A549 (cell line): Measurements from ENCODE around the gene DUOX1. TPM values are rescaled to one million over a fixed set of nuclear protein-coding genes. Genes with fewer than 3 reads are reported as not detected.

Experiments
- ATAC-seq, 2 experiments: fragments of 200-7000 bp in 1 of 2; fragments of >200 bp in 1 of 2; cut with Nextera tagmentation in 1 of 2; cut with Tn5 transposase in 1 of 2; 3 replicates each; pipeline versions ENCODE4 v1.8.0 to v1.9.1; 2018 to 2020; ENCODE audit warnings: mild to moderate bottlenecking in 1 of 2, moderate library complexity in 1 of 2
- CTCF ChIA-PET: fragments of 300-600 bp; sonication (Branson Sonifier 250); formaldehyde crosslinking; extraction: SDS; loops from one replicate; lab custom pipeline; 2021; ENCODE audit warnings: antibody characterized with exemption, inconsistent platforms; lab: Yijun Ruan, JAX
- POLR2A ChIA-PET: fragments of 350-600 bp; formaldehyde crosslinking; extraction: SDS; loops from one replicate; lab custom pipeline; 2021; ENCODE audit warnings: antibody characterized with exemption, inconsistent platforms; lab: Yijun Ruan, JAX
- DNase-seq, 2 experiments: peaks; one replicate each; pipeline versions ENCODE4 v3.0.0 to v3.0.0-alpha.2; 2011 to 2016; ENCODE audit warnings: low read depth in 1 of 2, low spot score in 1 of 2
- FAIRE-seq: peaks from 2 replicates; lab custom pipeline; 2011; peaks lifted over from hg19 to GRCh38; lab: Jason Lieb, UNC
- H3K27ac ChIP-seq, 2 experiments: fragments of >200 bp; sonication (Bioruptor Twin); formaldehyde crosslinking; 3 replicates each; pipeline ENCODE4 v1.5.1; 2016 to 2017
- H3K4me1 ChIP-seq: fragments of >200 bp; sonication (Bioruptor Twin); formaldehyde crosslinking; 3 replicates; pipeline ENCODE4 v1.6.1; 2016
- H3K4me2 ChIP-seq: fragments of >200 bp; sonication (Bioruptor Twin); formaldehyde crosslinking; 3 replicates; pipeline ENCODE4 v1.6.1; 2016
- H3K4me3 ChIP-seq: fragments of >200 bp; sonication (Bioruptor Twin); formaldehyde crosslinking; 3 replicates; pipeline ENCODE4 v1.5.1; 2016
- H3K9me3 ChIP-seq: fragments of >200 bp; sonication (Bioruptor Twin); formaldehyde crosslinking; 3 replicates; pipeline ENCODE4 v1.6.1; 2016
- BHLHE40 ChIP-seq: IDR thresholded peaks from 2 replicates; pipeline ENCODE4 v1.6.1; 2012; ENCODE audit warnings: low read depth, low read length, inconsistent platforms
- CBX2 ChIP-seq: fragments of 200-600 bp; sonication (generic); IDR thresholded peaks from 2 replicates; pipeline ENCODE4 v1.6.1; 2016; ENCODE audit warnings: low read depth, mild to moderate bottlenecking, borderline replicate concordance
- EHF ChIP-seq: fragments of 250-450 bp; sonication (Bioruptor Pico); IDR thresholded peaks from 2 replicates; pipeline ENCODE4 v1.5.0; 2020; ENCODE audit warnings: mild to moderate bottlenecking
- ELK1 ChIP-seq: fragments of 150-350 bp; IDR thresholded peaks from 2 replicates; pipeline ENCODE4 v1.6.1; 2014; ENCODE audit warnings: low read depth, mild to moderate bottlenecking, low read length
- FOSB ChIP-seq: fragments of 250-450 bp; sonication (Bioruptor Pico); IDR thresholded peaks from 2 replicates; pipeline ENCODE4 v1.5.0; 2020; ENCODE audit warnings: mild to moderate bottlenecking, moderate library complexity
- FOXS1 ChIP-seq: fragments of 250-450 bp; sonication (Bioruptor Pico); IDR thresholded peaks from 2 replicates; pipeline ENCODE4 v1.5.0; 2020; ENCODE audit warnings: mild to moderate bottlenecking, moderate library complexity
- GATA3 ChIP-seq: IDR thresholded peaks from 2 replicates; pipeline ENCODE4 v1.6.1; 2012; ENCODE audit warnings: borderline replicate concordance
- HDAC2 ChIP-seq: fragments of 200-600 bp; sonication (generic); IDR thresholded peaks from 2 replicates; pipeline ENCODE4 v1.6.1; 2016
- HOXA7 ChIP-seq: fragments of 250-450 bp; sonication (Bioruptor Pico); IDR thresholded peaks from 2 replicates; pipeline ENCODE4 v1.5.0; 2020; ENCODE audit warnings: mild to moderate bottlenecking, moderate library complexity
- JUN ChIP-seq, 2 experiments: fragments of >200 bp; sonication (Bioruptor Twin); formaldehyde crosslinking; IDR thresholded peaks; 2 replicates in 1 of 2; 3 replicates in 1 of 2; pipeline ENCODE4 v1.6.1; 2016 to 2017
- JUNB ChIP-seq: fragments of >200 bp; sonication (Bioruptor Twin); formaldehyde crosslinking; IDR thresholded peaks from 2 replicates; pipeline ENCODE4 v1.6.1; 2016
- KDM1A ChIP-seq: fragments of 200-600 bp; sonication (generic); IDR thresholded peaks from 2 replicates; pipeline ENCODE4 v1.6.1; 2016; ENCODE audit warnings: low read depth, mild to moderate bottlenecking
- KDM5A ChIP-seq: fragments of 200-600 bp; sonication (generic); IDR thresholded peaks from 2 replicates; pipeline ENCODE4 v1.6.1; 2016; ENCODE audit warnings: antibody characterized with exemption, mild to moderate bottlenecking
- MAFK ChIP-seq: fragments of 450-650 bp; IDR thresholded peaks from 2 replicates; pipeline ENCODE4 v1.6.1; 2014; ENCODE audit not compliant: partially characterized antibody
- NFE2L2 ChIP-seq: fragments of 150-350 bp; conservative IDR thresholded peaks from 2 replicates; pipeline ENCODE4 v1.6.1; 2014; ENCODE audit warnings: low read length
- NPAS2 ChIP-seq: fragments of 250-450 bp; sonication (Bioruptor Pico); IDR thresholded peaks from 2 replicates; pipeline ENCODE4 v1.8.0; 2022; ENCODE audit warnings: mild to moderate bottlenecking, moderate library complexity, borderline replicate concordance
- PBX3 ChIP-seq: IDR thresholded peaks from 2 replicates; pipeline ENCODE4 v1.6.1; 2012
- RAD21 ChIP-seq, 2 experiments: fragments of >200 bp in 1 of 2; sonication (Bioruptor Twin) in 1 of 2; formaldehyde crosslinking in 1 of 2; IDR thresholded peaks in 1 of 2; conservative IDR thresholded peaks in 1 of 2; 2 replicates in 1 of 2; 3 replicates in 1 of 2; pipeline ENCODE4 v1.6.1; 2012 to 2018; ENCODE audit warnings: inconsistent platforms in 1 of 2
- RFX5 ChIP-seq: fragments of 450-650 bp; IDR thresholded peaks from 2 replicates; pipeline ENCODE4 v1.7.1; 2014; ENCODE audit warnings: antibody characterized with exemption, mild to moderate bottlenecking, moderate library complexity
- RNF2 ChIP-seq: fragments of 200-600 bp; sonication (generic); IDR thresholded peaks from 2 replicates; pipeline ENCODE4 v1.6.1; 2016; ENCODE audit warnings: low read depth, mild to moderate bottlenecking, antibody characterized with exemption, moderate library complexity, borderline replicate concordance
- TFCP2L1 ChIP-seq: fragments of 250-450 bp; sonication (Bioruptor Pico); IDR thresholded peaks from 2 replicates; pipeline ENCODE4 v1.5.0; 2021; ENCODE audit warnings: mild to moderate bottlenecking
- ZFP36 ChIP-seq: fragments of 450-650 bp; IDR thresholded peaks from 2 replicates; pipeline ENCODE4 v1.6.1; 2014; ENCODE audit warnings: borderline replicate concordance; ENCODE audit not compliant: partially characterized antibody
- ZSCAN20 ChIP-seq: fragments of 250-450 bp; sonication (Bioruptor Pico); IDR thresholded peaks from 2 replicates; pipeline ENCODE4 v1.8.0; 2022; ENCODE audit warnings: mild to moderate bottlenecking, moderate library complexity
- WGBS: methylation state at CpG from one replicate; pipeline ENCODE4 v1.1.6; 2017; ENCODE audit errors: missing lambda C conversion rate; 5-methylcytosine and 5-hydroxymethylcytosine counted together
- polyA plus RNA-seq, 4 experiments: library from polyadenylated mRNA; depleted of rRNA in 3 of 4; stranded (reverse); fragments of >200 nt; fragmentation: RNase III in 1 of 4; extraction: RNeasy Plus Mini Kit Qiagen cat#74134 plus additional on column Dnase treatment in 1 of 4; gene quantifications; 2 replicates in 3 of 4; 3 replicates in 1 of 4; pipeline ENCODE4 v1.2.3, GENCODE V29; 2011 to 2017
- TF ChIP-seq, protein P1 (sequence below): IDR thresholded peaks from 2 replicates; pipeline ENCODE4 v1.6.1; 2012; ENCODE audit warnings: low read depth, borderline replicate concordance

DUOX1 gene
- polyA plus RNA-seq, 2 of the 4 experiments (the other 2 are of a cell fraction), result not detected

DNA sequence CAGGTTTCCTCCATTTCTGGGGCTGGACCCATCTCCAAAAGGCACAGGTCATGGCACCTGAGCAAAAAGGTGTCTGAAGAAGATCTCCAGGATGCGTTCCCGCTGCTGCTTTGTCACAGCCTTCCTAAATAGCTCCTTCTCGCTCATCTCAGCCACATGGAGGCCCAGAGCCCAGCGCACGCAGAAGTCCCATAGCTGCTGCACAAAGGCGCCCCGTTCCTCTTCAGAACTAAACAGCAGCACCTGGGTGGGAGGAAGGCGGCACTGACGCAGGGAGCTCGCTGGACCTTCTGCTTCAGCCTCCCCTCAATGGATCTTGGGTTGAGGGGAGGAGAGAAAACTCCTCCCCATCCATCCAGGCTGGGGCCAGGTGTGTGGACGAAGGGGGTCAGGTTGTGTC is 24.2 kb upstream of the DUOX1 start:
- CTCF ChIA-PET, result interaction anchor here (0.5 to 1.8 kb wide), 5 partner anchors 12 to 138 kb away, joined by 3 to 11 read pairs (median 4); no protein-coding TSS in a partner anchor
- TF ChIP-seq RAD21 (conservative IDR thresholded peaks at IDR 0.05 in 1 of 2, IDR thresholded peaks at IDR 0.05 in 1 of 2) (no peak), ZSCAN20 (CRISPR knock-in tag) (no peak), KDM5A (no peak), NFE2L2 (no peak), RNF2 (no peak), MAFK (no peak)
- TF ChIP-seq, all 56 proteins: peak for 0

DNA sequence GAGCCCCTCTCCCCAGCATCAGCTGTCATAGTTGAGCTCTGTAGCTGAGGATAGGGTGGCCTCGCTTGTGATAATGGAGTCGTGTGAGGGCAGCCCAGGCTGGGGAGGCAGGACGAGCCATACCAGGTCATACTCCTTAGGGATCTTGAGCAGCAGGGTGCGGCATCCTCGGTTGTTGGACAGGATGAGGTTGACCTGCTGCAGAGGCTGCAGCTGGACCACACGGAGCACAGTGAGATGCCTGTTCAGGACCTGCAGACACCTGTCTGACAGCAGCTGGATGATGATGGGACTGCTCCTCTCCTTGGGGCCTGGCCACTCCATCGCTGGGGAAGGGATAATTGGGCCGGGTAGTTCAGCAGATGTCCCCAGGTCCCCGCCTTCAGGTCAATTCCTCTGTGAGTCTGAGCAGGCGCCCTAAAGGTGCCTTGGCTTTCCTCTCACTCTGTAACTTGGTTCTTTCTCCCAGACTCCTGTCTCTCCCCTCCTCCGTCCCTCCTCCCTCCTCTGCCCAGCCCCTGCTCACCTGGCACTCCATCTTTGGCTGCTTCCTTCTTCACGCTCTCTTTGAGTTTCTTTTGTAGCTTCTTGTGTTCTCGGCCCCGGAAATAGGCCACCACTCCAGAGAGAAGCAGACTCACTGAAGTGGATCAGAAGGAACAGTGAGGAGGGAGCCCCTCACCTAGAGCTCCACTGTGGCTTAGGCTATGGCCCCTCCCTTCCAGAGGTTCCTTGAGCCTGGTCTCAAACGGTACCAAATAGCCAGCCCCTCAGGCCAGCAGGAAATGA is 23.6 kb upstream of the DUOX1 start:
- FAIRE-seq (no peak), DNase-seq (no peak)
- no peaks in the 10 kb centered on the region for H3K4me1 ChIP-seq
- no peak overlapping the region for H3K27ac ChIP-seq
- 52% methylated on average over 14 of the region's 15 CpGs for WGBS
- TF ChIP-seq HOXA7 (no peak), HDAC2 (no peak), BHLHE40 (no peak), JUNB (no peak), MAFK (no peak), GATA3 (no peak), PBX3 (no peak)
- TF ChIP-seq, all 56 proteins: peak for 0
- H3K4me2 ChIP-seq, result no peak overlapping the region
- no peaks in the 10 kb centered on the region for H3K9me3 ChIP-seq
- POLR2A ChIA-PET, result no interaction called here
- CTCF ChIA-PET, result interaction anchor here (0.8 to 1.8 kb wide), 4 partner anchors 11 to 138 kb away, joined by 3 to 11 read pairs (median 4); no protein-coding TSS in a partner anchor
- H3K4me3 ChIP-seq, result no peak overlapping the region
- no peak for ATAC-seq

More for the DNA sequence above, 24.2 kb upstream of the DUOX1 start:
- Histone ChIP-seq H3K4me2 (no peak overlapping the region), H3K27ac (no peak overlapping the region), H3K4me1 (no peaks in the 10 kb centered on the region), H3K4me3 (no peak overlapping the region), H3K9me3 (no peaks in the 10 kb centered on the region)
- POLR2A ChIA-PET, result no interaction called here
- ATAC-seq, result no peak
- FAIRE-seq, result no peak
- no peak for DNase-seq
- 72% methylated on average over 8 of the region's 11 CpGs for WGBS

DNA sequence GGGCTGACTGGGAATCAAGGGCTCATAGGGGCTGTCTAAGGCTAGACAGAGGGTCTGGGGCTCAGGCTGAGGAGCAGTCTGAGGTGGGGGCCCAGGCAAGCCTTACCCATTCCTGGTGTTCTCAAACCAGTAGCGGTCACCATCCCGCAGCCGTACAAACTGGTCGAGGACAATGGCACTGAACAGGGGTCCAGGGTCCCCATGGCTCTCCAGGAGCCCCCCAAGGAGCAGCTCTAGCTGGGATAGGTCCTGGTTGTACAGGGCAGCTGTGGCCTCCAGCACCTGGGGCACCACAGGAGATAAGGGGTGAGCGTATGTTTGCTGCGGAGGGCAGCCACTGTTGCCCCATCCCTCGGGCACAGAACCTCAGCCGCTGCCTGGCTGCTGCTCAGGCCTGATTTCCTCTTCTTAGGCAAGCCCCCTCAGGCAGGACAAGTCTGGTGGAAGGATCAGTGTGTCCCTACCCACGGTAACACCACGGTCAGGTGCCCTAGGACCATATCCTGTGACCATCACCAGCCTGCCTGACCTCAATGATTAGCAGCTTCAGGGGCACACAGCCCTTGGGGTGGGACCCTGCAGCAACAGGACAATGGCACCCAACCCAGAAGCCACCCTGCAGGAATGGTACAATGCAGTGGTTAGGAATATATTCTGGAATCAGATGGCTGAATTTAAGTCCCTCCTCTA is 21.7 kb upstream of the DUOX1 start:
- Histone ChIP-seq H3K4me2 (no peak overlapping the region), H3K9me3 (no peaks in the 10 kb centered on the region), H3K4me3 (no peak overlapping the region), H3K4me1 (no peaks in the 10 kb centered on the region), H3K27ac (no peak overlapping the region)
- TF ChIP-seq FOSB (CRISPR knock-in tag), result no peak
- no peak for TF ChIP-seq EHF (CRISPR knock-in tag)
- no peak for TF ChIP-seq TFCP2L1 (CRISPR knock-in tag)
- no peak for TF ChIP-seq NPAS2
- no peak for TF ChIP-seq RNF2
- TF ChIP-seq RFX5, result no peak
- TF ChIP-seq, protein P1, sequence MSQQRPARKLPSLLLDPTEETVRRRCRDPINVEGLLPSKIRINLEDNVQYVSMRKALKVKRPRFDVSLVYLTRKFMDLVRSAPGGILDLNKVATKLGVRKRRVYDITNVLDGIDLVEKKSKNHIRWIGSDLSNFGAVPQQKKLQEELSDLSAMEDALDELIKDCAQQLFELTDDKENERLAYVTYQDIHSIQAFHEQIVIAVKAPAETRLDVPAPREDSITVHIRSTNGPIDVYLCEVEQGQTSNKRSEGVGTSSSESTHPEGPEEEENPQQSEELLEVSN, result no peak
- no peak for TF ChIP-seq ZFP36
- no peak for TF ChIP-seq ELK1
- TF ChIP-seq KDM5A, result no peak
- TF ChIP-seq CBX2, result no peak
- TF ChIP-seq JUN (IDR thresholded peaks at IDR 0.05), result no peak
- TF ChIP-seq FOXS1 (CRISPR knock-in tag), result no peak
- TF ChIP-seq GATA3, result no peak
- TF ChIP-seq NFE2L2, result no peak
- TF ChIP-seq KDM1A, result no peak
- POLR2A ChIA-PET, result no interaction called here
- 80% methylated on average over 1 of the region's 10 CpGs for WGBS
- FAIRE-seq (no peak), DNase-seq (no peak), ATAC-seq (no peak)
- CTCF ChIA-PET, result interaction anchor here (1.1 kb wide), 1 partner anchor 10 kb away, joined by 3 read pairs; no protein-coding TSS in a partner anchor
